MM.1S (cell line): ENCODE results near the gene CPPED1.

Experiments used
- DNase-seq: peaks from one replicate; pipeline ENCODE4 v3.0.0-alpha.2; 2015
- H2AFZ ChIP-seq: fragments of 300-600 bp; sonication (generic); 2 replicates; pipeline ENCODE4 v1.6.0; 2016; ENCODE audit warnings: antibody characterized with exemption, low read length
- H3F3A ChIP-seq: fragments of 300-600 bp; sonication (generic); 2 replicates; pipeline ENCODE4 v1.6.1; 2016; ENCODE audit warnings: mild to moderate bottlenecking, antibody characterized with exemption, low read length, moderate library complexity, mixed read lengths; ENCODE audit not compliant: insufficient read depth
- H3K27ac ChIP-seq: fragments of 300-600 bp; sonication (generic); 2 replicates; pipeline ENCODE4 v1.5.1; 2016; ENCODE audit warnings: mild to moderate bottlenecking, low read length
- H3K27me3 ChIP-seq: fragments of 300-600 bp; sonication (generic); replicated peaks from 2 replicates; pipeline ENCODE4 v1.6.0; 2016; ENCODE audit warnings: low read length; ENCODE audit not compliant: insufficient read depth
- H3K36me3 ChIP-seq: fragments of 300-600 bp; sonication (generic); replicated peaks from 2 replicates; pipeline ENCODE4 v1.6.1; 2016; ENCODE audit warnings: mild to moderate bottlenecking, low read length, mixed read lengths; ENCODE audit not compliant: insufficient read depth
- H3K4me1 ChIP-seq: fragments of 300-600 bp; sonication (generic); 2 replicates; pipeline ENCODE4 v1.6.1; 2016; ENCODE audit warnings: low read length, mixed read lengths
- H3K4me2 ChIP-seq: fragments of 300-600 bp; sonication (generic); 2 replicates; pipeline ENCODE4 v1.6.0; 2016; ENCODE audit warnings: low read depth, low read length
- H3K4me3 ChIP-seq: fragments of 300-600 bp; sonication (generic); 2 replicates; pipeline ENCODE4 v1.5.1; 2016; ENCODE audit warnings: low read length, mixed read lengths
- H3K79me2 ChIP-seq: fragments of 300-600 bp; sonication (generic); 2 replicates; pipeline ENCODE4 v1.6.1; 2016; ENCODE audit warnings: mixed run types, low read length, mixed read lengths
- H3K9ac ChIP-seq: fragments of 300-600 bp; sonication (generic); 2 replicates; pipeline ENCODE4 v1.6.1; 2016; ENCODE audit warnings: low read length, mixed read lengths
- H3K9me2 ChIP-seq: fragments of 300-600 bp; sonication (generic); replicated peaks from 2 replicates; pipeline ENCODE4 v1.6.1; 2016; ENCODE audit warnings: mild to moderate bottlenecking, low read length, mixed read lengths; ENCODE audit not compliant: insufficient read depth
- H3K9me3 ChIP-seq: fragments of 300-600 bp; sonication (generic); replicated peaks from 2 replicates; pipeline ENCODE4 v1.6.1; 2016; ENCODE audit warnings: mild to moderate bottlenecking, low read length, mixed read lengths; ENCODE audit not compliant: insufficient read depth
- H4K20me1 ChIP-seq: fragments of 300-600 bp; sonication (generic); 2 replicates; pipeline ENCODE4 v1.6.1; 2016; ENCODE audit warnings: mild to moderate bottlenecking, low read length, moderate library complexity, mixed read lengths; ENCODE audit not compliant: insufficient read depth
- EZH2 ChIP-seq: fragments of 300-600 bp; sonication (generic); optimal IDR thresholded peaks from 2 replicates; pipeline ENCODE3; 2017; ENCODE audit warnings: low read depth, mild to moderate bottlenecking, antibody characterized with exemption, low read length, mixed read lengths
- EZH2phosphoT487 ChIP-seq: fragments of 300-600 bp; sonication (generic); IDR thresholded peaks from 2 replicates; pipeline ENCODE4 v1.6.1; 2018; ENCODE audit warnings: antibody characterized with exemption, low read length
- TF ChIP-seq, protein P1 (sequence below): fragments of 300-600 bp; sonication (generic); IDR thresholded peaks from 2 replicates; pipeline ENCODE4 v1.5.1; 2016; ENCODE audit warnings: antibody characterized with exemption, low read length, mixed read lengths

CPPED1 gene

DNA sequence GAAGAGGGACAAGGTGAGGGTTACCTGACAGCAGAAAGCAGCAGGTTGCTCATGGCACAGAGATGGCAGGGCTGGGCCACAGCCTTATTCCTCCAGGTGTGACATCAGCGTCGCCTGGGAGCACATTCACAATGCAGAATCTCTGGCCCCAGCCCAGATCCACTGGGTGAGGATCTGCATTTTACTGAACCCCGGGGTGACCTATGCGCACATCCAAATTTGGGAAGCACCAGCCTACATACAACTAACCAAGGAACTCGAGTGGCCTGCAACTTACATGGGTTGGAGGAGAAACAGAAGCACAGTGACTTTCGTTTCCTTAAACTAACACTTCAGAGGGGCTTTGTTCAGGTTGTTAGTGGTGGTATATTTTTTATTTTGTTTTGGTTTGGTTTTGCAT, 17.6 kb downstream of the CPPED1 start:
- Histone ChIP-seq H3K36me3 (no peaks in the 10 kb centered on the region), H3K27me3 (no peaks in the 10 kb centered on the region), H3F3A (no peaks in the 10 kb centered on the region), H2AFZ (no peak overlapping the region), H3K9me2 (no peaks in the 10 kb centered on the region), H3K9ac (no peak overlapping the region), H3K9me3 (no peaks in the 10 kb centered on the region), H3K4me1 (no peaks in the 10 kb centered on the region), H3K4me3 (no peak overlapping the region), H3K27ac (no peak overlapping the region), H3K79me2 (no peaks in the 10 kb centered on the region), H4K20me1 (no peaks in the 10 kb centered on the region), H3K4me2 (no peak overlapping the region)
- DNase-seq, result no peak
- TF ChIP-seq EZH2phosphoT487 (no peak), EZH2 (no peak)
- TF ChIP-seq, protein P1, sequence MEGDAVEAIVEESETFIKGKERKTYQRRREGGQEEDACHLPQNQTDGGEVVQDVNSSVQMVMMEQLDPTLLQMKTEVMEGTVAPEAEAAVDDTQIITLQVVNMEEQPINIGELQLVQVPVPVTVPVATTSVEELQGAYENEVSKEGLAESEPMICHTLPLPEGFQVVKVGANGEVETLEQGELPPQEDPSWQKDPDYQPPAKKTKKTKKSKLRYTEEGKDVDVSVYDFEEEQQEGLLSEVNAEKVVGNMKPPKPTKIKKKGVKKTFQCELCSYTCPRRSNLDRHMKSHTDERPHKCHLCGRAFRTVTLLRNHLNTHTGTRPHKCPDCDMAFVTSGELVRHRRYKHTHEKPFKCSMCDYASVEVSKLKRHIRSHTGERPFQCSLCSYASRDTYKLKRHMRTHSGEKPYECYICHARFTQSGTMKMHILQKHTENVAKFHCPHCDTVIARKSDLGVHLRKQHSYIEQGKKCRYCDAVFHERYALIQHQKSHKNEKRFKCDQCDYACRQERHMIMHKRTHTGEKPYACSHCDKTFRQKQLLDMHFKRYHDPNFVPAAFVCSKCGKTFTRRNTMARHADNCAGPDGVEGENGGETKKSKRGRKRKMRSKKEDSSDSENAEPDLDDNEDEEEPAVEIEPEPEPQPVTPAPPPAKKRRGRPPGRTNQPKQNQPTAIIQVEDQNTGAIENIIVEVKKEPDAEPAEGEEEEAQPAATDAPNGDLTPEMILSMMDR, result no peak

DNA sequence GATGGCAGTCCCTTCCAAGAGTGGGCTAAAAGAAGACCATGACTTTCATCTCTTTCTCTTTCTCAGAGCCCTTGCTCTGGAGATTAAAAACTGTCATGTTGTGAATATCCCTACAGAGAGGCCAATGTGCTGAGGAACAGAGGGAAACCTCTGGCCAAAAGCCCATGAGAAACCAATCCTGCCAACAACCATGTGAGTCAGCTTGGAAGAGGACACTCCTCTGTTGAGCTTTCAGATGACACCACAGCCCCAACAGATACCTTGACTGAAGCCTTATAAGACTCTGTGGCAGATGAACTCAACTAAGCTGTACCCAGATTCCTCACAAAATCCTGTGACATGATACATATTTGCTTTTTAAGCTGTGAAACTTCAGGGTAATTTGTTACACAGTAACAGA, 19.6 kb downstream of the CPPED1 start:
- Histone ChIP-seq H3K27me3 (no peaks in the 10 kb centered on the region), H3K4me1 (no peaks in the 10 kb centered on the region), H3K9me3 (no peaks in the 10 kb centered on the region), H3F3A (no peaks in the 10 kb centered on the region), H3K36me3 (no peaks in the 10 kb centered on the region), H3K79me2 (no peaks in the 10 kb centered on the region), H3K9me2 (no peaks in the 10 kb centered on the region), H4K20me1 (no peaks in the 10 kb centered on the region), H2AFZ (no peak overlapping the region), H3K27ac (no peak overlapping the region), H3K9ac (no peak overlapping the region), H3K4me2 (no peak overlapping the region), H3K4me3 (no peak overlapping the region)
- TF ChIP-seq, protein P1, result no peak
- DNase-seq, result no peak

DNA sequence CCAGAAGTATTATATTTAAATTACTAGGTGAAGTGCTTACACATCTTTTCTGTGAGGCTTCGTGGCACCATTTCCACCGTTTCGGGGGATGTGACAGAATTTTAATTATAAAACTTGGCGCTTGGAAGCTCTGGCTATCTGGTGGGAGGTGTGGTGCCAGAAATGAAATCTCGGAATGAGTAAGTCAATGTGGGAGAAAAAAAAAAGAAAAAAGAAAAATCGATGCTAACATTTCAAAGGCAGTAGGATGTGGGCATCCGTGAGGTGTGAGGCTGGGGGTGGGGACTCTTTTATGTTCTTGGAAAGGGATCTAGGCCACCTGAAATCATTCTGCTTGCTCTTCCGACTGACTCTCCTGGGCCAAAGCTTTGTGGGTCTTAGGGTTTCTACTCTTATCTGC, 21.9 kb downstream of the CPPED1 start:
- Histone ChIP-seq H3K27me3 (no peaks in the 10 kb centered on the region), H3F3A (no peaks in the 10 kb centered on the region), H3K4me2 (no peak overlapping the region), H3K4me1 (no peaks in the 10 kb centered on the region), H3K79me2 (no peaks in the 10 kb centered on the region), H3K9me3 (no peaks in the 10 kb centered on the region), H3K9ac (no peak overlapping the region), H4K20me1 (no peaks in the 10 kb centered on the region), H3K4me3 (no peak overlapping the region), H3K9me2 (no peaks in the 10 kb centered on the region), H2AFZ (no peak overlapping the region), H3K36me3 (no peaks in the 10 kb centered on the region), H3K27ac (no peak overlapping the region)
- TF ChIP-seq, protein P1, result no peak
- TF ChIP-seq EZH2, result no peak
- TF ChIP-seq EZH2phosphoT487, result no peak
- DNase-seq, result no peak

DNA sequence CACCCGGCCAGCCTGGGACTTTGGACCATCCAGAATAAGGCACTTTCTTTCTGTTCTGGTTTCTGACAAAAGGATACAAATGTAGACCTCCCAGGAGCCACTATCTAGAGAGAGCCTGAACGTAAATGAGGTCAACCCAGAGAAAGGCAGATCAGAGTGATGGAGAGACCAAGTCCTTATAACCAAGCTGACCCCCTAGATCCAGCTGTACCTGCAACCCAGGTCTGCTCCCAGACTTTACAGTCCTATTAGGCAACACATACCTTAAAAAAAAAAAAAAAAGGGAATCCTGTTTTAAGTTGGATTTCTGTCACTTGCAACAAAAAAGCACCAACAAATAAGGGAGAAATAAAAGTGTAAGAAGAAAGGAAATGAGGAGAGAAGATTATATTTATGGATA, 23.2 kb downstream of the CPPED1 start:
- no peaks in the 10 kb centered on the region for H3K79me2 ChIP-seq
- H2AFZ ChIP-seq, result no peak overlapping the region
- H3K27ac ChIP-seq, result no peak overlapping the region
- H3K9ac ChIP-seq, result no peak overlapping the region
- H3K9me2 ChIP-seq, result no peaks in the 10 kb centered on the region
- no peak for DNase-seq
- H3K4me1 ChIP-seq, result no peaks in the 10 kb centered on the region
- H3K27me3 ChIP-seq, result no peaks in the 10 kb centered on the region
- H4K20me1 ChIP-seq, result no peaks in the 10 kb centered on the region
- no peaks in the 10 kb centered on the region for H3K9me3 ChIP-seq
- H3K4me3 ChIP-seq, result no peak overlapping the region
- H3F3A ChIP-seq, result no peaks in the 10 kb centered on the region
- no peaks in the 10 kb centered on the region for H3K36me3 ChIP-seq
- no peak overlapping the region for H3K4me2 ChIP-seq
- TF ChIP-seq EZH2phosphoT487 (no peak), EZH2 (no peak)
- TF ChIP-seq, protein P1, result no peak
